T-helper 1 cell treated with Interleukin-12 subunit alpha and Interleukin-12 subunit beta and Interleukin-4 antibody, amounts not matched to agents 30 μg/mL and 1 μg/mL, for 36 hours (primary cell): ENCODE measurements around the gene RDH11.

Experiments used
- H3K27ac Mint-ChIP-seq: one replicate; pipeline ENCODE4 v1.8.0; 2021; ENCODE audit warnings: mild to moderate bottlenecking, mixed read lengths
- H3K27me3 Mint-ChIP-seq: one replicate; pipeline ENCODE4 v1.8.0; 2021; ENCODE audit warnings: low read depth, mixed read lengths
- H3K36me3 Mint-ChIP-seq: one replicate; pipeline ENCODE4 v1.8.0; 2021; ENCODE audit warnings: low read depth, mixed read lengths
- H3K4me1 Mint-ChIP-seq: one replicate; pipeline ENCODE4 v1.8.0; 2021; ENCODE audit warnings: low read depth, mixed read lengths
- H3K4me3 Mint-ChIP-seq: one replicate; pipeline ENCODE4 v1.8.0; 2021; ENCODE audit warnings: mild to moderate bottlenecking, moderate library complexity, mixed read lengths
- H3K9me3 Mint-ChIP-seq: one replicate; pipeline ENCODE4 v1.8.0; 2021; ENCODE audit warnings: mixed read lengths

Gene RDH11

DNA sequence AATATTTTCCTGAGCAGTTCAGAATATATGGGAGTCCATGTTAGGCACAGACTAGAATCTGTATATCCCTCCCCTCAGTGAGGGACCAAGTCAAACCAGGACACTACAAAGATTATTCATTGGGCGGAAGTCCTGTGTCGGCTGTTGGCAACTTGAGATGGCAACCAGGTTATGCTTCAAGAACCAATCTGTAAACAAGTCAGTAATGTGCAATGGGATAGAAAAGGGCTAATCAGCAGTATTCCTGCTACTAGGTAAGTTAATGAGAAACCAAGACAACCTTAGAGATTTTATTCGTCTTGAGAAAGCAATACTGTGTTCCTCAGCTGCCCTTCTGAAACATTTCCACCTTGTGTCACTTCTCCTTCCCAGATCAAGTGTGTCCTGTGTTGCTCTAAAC lies 49.4 kb downstream of the RDH11 start:
- no peak overlapping the region for H3K27ac Mint-ChIP-seq
- H3K9me3 Mint-ChIP-seq: no peaks in the 10 kb centered on the region
- H3K36me3 Mint-ChIP-seq: peaks cover 28% of the 10 kb centered on the region
- H3K4me1 Mint-ChIP-seq: peaks cover 6% of the 10 kb centered on the region
- no peak overlapping the region for H3K4me3 Mint-ChIP-seq
- no peaks in the 10 kb centered on the region for H3K27me3 Mint-ChIP-seq

DNA sequence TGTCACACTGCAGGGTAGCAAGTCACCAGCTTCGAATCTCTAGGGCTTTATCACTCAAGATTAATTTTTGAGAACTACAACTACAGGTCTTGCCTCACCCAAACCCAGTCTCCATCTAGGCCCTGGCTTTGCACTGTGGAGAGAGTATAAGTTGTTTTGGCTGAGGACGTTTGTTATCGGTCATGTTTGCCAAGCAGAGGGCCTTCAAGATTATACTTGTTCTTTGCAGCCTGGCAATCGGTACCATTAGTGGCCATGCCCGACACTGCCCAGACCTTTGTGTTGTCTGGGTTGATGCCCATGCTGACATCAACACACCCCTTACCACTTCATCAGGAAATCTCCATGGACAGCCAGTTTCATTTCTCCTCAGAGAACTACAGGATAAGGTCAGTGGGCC lies 50.1 kb downstream of the RDH11 start:
- H3K9me3 Mint-ChIP-seq: no peaks in the 10 kb centered on the region
- H3K4me3 Mint-ChIP-seq: no peak overlapping the region
- no peak overlapping the region for H3K27ac Mint-ChIP-seq
- peaks cover 22% of the 10 kb centered on the region for H3K36me3 Mint-ChIP-seq
- H3K4me1 Mint-ChIP-seq: peaks cover 6% of the 10 kb centered on the region
- no peaks in the 10 kb centered on the region for H3K27me3 Mint-ChIP-seq

DNA sequence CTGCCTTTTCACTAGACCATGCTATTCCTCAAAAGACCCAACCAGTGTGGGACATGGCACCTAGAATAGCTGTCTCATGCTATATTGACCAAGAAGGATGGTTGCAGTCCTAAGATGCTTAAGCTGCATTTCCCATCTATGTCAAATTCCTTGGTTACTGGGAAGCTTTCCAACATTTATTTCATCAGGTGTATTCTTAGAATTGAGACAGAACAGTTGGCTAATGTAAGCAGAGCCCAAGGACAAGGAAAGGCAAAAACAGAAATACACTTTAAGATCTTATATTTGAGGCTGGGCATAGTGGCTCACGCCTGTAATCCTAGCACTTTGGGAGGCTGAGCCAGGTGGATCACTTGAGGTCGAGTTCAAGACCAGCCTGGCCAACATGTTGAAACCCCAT lies 51.1 kb downstream of the RDH11 start:
- Mint-ChIP-seq H3K4me3 (no peak overlapping the region), H3K4me1 (peaks cover 6% of the 10 kb centered on the region), H3K9me3 (no peaks in the 10 kb centered on the region), H3K27ac (no peak overlapping the region), H3K27me3 (no peaks in the 10 kb centered on the region), H3K36me3 (peaks cover 14% of the 10 kb centered on the region)

DNA sequence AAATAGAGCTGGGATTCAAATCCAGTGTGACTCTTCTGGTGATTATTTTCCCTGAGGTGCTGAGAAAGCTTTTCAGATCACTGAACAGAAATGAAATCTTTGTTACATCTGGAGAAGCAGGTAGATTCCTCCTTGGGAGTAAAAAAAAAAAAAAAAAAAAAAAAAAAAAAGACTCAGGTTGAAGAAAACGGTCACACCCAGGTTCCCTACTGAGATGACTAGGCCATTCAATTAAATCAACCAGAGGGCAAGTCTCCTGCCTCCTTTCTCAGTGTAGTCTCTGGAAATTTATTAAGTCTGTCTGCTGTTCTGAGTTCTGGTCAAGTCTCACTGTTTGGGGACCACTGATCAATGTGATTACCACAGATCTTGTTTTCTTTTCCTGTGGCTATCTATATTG lies 51.9 kb downstream of the RDH11 start:
- no peaks in the 10 kb centered on the region for H3K27me3 Mint-ChIP-seq
- peaks cover 6% of the 10 kb centered on the region for H3K4me1 Mint-ChIP-seq
- H3K9me3 Mint-ChIP-seq: no peaks in the 10 kb centered on the region
- no peak overlapping the region for H3K27ac Mint-ChIP-seq
- peaks cover 12% of the 10 kb centered on the region for H3K36me3 Mint-ChIP-seq
- no peak overlapping the region for H3K4me3 Mint-ChIP-seq

DNA sequence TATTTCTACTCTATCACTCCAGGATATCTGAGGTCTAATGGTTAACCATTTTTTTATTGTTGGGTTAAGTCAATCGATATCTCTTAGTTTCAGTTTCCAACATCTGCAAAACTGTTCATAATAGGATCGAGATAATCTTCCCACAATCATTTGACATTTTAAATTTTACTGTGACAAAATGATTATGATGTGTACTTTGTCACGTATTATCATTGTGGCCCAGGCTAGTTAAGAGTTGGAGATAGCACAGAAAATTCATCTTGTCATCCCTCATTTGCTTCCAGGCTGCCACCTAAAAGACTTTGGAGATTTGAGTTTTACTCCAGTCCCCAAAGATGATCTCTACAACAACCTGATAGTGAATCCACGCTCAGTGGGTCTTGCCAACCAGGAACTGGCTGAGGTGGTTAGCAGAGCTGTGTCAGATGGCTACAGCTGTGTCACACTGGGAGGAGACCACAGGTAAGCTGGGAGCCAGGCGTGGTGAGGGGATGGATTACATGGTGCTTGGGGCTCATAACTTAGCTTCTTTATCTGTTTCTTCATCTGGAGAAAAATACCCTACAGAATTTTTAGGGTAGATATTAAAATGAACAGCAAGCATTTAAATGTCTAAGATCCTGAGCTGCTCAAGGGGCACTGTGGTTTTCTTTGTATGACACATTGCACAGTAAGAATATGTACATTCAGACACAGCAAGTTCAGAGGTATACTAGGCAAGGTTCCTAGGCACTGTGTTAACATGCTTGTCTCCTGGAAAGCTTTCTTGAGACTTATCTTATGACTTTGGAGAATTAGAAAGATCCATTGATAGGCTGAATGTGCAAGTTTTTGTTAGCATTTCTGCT lies 53.4 kb downstream of the RDH11 start:
- no peaks in the 10 kb centered on the region for H3K27me3 Mint-ChIP-seq
- peaks cover 9% of the 10 kb centered on the region for H3K36me3 Mint-ChIP-seq
- H3K9me3 Mint-ChIP-seq: no peaks in the 10 kb centered on the region
- no peak overlapping the region for H3K27ac Mint-ChIP-seq
- H3K4me1 Mint-ChIP-seq: peaks cover 6% of the 10 kb centered on the region
- H3K4me3 Mint-ChIP-seq: no peak overlapping the region

DNA sequence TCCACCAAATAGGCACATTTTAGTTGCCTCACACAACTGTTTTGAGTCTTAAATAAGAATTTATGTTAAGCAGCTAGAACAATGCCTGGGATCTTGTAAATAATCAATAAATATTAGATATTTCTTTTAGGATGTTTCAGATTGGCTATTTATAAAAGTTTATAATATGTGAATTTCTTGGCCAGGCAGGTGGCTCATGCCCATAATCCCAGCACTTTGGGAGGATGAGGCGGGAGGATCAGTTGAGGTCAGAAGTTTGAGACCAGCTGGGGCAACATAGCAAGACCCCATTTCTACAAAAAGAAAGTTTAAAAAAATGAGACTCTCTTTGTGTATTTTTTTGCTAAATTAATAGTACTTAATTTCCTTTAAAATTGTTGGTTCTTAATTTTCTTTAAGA lies 54.1 kb downstream of the RDH11 start:
- peaks cover 7% of the 10 kb centered on the region for H3K4me1 Mint-ChIP-seq

DNA sequence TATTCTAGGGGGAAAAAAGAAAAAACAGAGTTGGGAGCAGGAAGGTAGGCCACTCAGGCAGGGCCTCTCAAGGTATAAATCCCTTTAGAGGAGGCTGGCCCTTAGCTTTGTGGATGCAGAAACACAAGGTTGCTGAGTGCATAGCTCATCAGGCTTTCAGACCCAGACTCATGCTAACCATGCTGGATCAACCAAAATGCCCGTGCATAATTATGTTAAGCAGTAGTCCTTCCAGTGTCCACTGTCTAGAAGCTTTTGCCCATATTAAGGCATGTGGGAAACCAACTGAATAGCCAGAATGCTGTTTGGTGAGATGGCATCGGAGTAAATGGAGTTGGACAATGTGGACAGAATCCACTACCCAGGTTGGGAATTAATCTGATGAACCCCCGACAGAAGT lies 56.9 kb downstream of the RDH11 start:
- H3K27ac Mint-ChIP-seq: no peak overlapping the region
- no peaks in the 10 kb centered on the region for H3K9me3 Mint-ChIP-seq
- no peak overlapping the region for H3K4me3 Mint-ChIP-seq
- H3K4me1 Mint-ChIP-seq: peaks cover 8% of the 10 kb centered on the region
- no peaks in the 10 kb centered on the region for H3K27me3 Mint-ChIP-seq
- peaks cover 3% of the 10 kb centered on the region for H3K36me3 Mint-ChIP-seq

More for the DNA sequence above, 54.1 kb downstream of the RDH11 start:
- H3K9me3 Mint-ChIP-seq: no peaks in the 10 kb centered on the region
- no peak overlapping the region for H3K27ac Mint-ChIP-seq
- H3K36me3 Mint-ChIP-seq: peaks cover 9% of the 10 kb centered on the region
- H3K27me3 Mint-ChIP-seq: no peaks in the 10 kb centered on the region
- H3K4me3 Mint-ChIP-seq: no peak overlapping the region

DNA sequence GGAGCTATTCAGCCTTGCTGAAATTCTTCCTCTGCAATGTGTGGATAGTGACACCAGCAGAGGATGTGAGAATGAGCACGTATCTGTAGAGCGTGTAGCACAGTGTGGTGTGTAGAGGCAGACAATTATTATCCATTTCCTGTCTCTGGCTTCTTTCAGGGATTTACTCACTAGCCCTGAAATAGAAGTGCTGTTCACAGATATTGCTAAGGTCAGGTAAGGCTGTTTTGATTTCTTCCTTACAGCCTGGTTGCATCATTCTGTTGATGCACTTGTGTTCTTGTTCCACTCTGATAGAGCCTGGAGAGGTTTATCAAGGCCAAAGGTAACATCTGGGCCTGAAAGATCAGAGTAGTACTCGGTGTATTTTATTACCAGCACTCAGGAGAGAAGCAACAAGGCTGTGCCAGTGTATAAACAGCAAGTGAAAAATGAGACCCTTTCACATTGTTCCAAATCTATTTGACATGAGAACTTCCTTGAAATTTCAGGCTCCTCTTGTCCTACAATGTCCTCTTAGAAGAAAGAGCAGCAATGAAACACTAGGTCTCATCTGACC lies 59.1 kb downstream of the RDH11 start:
- H3K4me3 Mint-ChIP-seq: no peak overlapping the region
- H3K9me3 Mint-ChIP-seq: no peaks in the 10 kb centered on the region
- peaks cover 1% of the 10 kb centered on the region for H3K4me1 Mint-ChIP-seq
- H3K27me3 Mint-ChIP-seq: no peaks in the 10 kb centered on the region
- no peaks in the 10 kb centered on the region for H3K36me3 Mint-ChIP-seq
- no peak overlapping the region for H3K27ac Mint-ChIP-seq

DNA sequence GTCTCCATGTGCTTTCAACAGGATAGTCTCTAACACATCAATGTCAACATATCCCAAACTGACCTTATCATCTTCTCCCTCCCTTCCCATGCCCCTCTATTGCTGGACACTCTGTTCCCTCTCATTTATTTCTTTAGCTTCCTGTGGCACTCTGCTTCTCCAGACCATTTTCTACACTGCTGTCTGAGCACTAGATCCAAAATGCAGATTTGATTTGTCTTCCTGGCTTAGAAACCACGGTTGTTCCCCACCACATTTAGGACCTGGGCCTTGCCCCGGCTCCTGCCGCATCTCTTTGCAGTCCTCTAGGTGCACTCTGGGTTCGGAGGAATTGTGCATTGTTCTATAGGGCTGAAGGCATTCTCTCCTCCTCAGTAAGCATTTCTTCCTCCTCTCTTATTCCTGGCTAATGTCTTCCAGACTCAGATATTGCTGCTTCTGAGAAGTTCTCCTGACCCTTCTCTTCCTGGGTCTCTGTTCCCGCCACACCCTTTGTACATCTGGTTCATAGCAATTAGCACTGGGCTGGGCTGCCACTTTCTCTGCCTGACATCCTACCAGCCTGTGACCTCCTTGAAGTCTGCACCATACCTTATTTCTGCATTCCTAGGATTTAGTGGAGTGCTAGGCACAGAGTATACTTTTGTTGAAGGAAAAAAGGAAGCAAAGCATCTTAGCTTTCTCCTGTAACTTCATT lies 62.0 kb downstream of the RDH11 start:
- Mint-ChIP-seq H3K36me3 (no peaks in the 10 kb centered on the region), H3K9me3 (no peaks in the 10 kb centered on the region), H3K27ac (no peak overlapping the region), H3K4me1 (peaks cover 1% of the 10 kb centered on the region), H3K27me3 (no peaks in the 10 kb centered on the region), H3K4me3 (no peak overlapping the region)

DNA sequence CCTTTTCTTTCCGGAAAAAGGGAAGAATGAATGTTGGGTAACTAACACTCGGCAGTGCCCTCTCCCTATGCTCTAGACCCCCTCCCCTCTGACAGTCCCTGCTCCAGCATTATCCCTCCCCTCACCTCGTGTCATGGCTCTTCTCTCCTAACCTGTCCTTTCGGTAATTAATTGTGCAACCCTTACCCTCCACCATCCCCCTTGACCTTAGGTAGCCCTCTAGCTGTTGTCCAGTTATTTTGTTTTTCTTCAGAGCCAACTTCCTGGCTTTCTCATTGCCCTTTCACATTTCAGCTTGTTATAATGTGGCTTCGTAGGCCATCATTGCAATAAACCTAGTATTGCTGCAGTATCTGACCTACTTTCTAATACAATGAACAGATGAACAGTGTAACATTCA lies 64.6 kb downstream of the RDH11 start:
- no peaks in the 10 kb centered on the region for H3K36me3 Mint-ChIP-seq
- H3K9me3 Mint-ChIP-seq: no peaks in the 10 kb centered on the region
- H3K27me3 Mint-ChIP-seq: no peaks in the 10 kb centered on the region
- H3K27ac Mint-ChIP-seq: no peak overlapping the region
- no peak overlapping the region for H3K4me3 Mint-ChIP-seq
- no peaks in the 10 kb centered on the region for H3K4me1 Mint-ChIP-seq

DNA sequence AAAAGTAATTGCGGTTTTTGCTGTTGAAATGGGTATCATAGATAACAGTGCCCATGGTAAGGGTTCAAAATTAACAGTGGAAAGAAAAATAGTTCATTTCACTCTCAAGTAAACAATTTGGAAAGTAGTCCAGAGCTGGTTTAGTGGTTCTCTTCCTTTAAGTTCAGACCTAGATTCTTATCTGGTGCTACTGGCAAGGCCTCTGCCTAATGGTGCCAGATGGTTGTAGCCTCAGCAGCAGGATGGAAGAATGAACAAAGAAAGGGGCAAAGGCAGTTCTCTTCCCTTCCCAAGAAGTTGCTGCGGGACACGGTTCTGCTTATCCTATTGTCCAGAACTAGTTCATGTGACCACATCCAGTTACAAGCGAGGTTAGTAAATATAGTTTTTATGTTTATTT lies 65.4 kb downstream of the RDH11 start:
- Mint-ChIP-seq H3K27me3 (no peaks in the 10 kb centered on the region), H3K27ac (no peak overlapping the region), H3K4me3 (no peak overlapping the region), H3K9me3 (no peaks in the 10 kb centered on the region), H3K36me3 (no peaks in the 10 kb centered on the region), H3K4me1 (no peaks in the 10 kb centered on the region)

DNA sequence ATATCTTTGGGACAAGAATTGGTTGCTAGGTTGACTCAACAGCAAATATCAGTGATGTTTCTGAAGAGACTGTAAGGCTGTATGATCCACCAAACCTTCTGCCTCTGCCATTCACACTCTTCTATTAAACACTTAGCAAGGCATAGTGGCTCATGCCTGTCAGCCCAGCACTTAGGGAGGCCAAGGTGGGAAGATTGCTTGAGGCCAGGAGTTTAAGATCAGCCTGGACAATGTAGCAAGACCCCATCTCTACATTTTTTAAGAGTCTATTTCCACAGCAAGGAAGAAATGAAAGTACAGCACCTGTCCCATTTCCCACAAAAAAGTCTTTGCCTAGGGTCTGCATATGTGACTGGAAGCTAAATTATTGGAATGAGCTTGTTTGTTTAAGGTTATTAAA lies 68.0 kb downstream of the RDH11 start:
- Mint-ChIP-seq H3K4me3 (no peak overlapping the region), H3K27ac (no peak overlapping the region), H3K4me1 (peaks cover 9% of the 10 kb centered on the region), H3K9me3 (no peaks in the 10 kb centered on the region), H3K27me3 (no peaks in the 10 kb centered on the region), H3K36me3 (no peaks in the 10 kb centered on the region)
